ENCODE results near the gene LARP1.

- TF ChIP-seq FOXP1 (CRISPR knock-in tag; IDR thresholded peaks at IDR 0.05) (no peak), CHD2 (IDR thresholded peaks at IDR 0.05; ENCODE audit: low read depth, low read length) (no peak), POLR2AphosphoS5 (IDR thresholded peaks at IDR 0.05; ENCODE audit: control insufficient read depth, insufficient read depth, low read depth, low read length) (no peak), EP300 (IDR thresholded peaks at IDR 0.05; ENCODE audit: low read length) (no peak), SMC3 (conservative IDR thresholded peaks at IDR 0.05; ENCODE audit: insufficient read depth, low read depth, low read length) (no peak)
- TF ChIP-seq, protein P1, sequence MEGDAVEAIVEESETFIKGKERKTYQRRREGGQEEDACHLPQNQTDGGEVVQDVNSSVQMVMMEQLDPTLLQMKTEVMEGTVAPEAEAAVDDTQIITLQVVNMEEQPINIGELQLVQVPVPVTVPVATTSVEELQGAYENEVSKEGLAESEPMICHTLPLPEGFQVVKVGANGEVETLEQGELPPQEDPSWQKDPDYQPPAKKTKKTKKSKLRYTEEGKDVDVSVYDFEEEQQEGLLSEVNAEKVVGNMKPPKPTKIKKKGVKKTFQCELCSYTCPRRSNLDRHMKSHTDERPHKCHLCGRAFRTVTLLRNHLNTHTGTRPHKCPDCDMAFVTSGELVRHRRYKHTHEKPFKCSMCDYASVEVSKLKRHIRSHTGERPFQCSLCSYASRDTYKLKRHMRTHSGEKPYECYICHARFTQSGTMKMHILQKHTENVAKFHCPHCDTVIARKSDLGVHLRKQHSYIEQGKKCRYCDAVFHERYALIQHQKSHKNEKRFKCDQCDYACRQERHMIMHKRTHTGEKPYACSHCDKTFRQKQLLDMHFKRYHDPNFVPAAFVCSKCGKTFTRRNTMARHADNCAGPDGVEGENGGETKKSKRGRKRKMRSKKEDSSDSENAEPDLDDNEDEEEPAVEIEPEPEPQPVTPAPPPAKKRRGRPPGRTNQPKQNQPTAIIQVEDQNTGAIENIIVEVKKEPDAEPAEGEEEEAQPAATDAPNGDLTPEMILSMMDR (IDR thresholded peaks at IDR 0.05 in 2 of 3, conservative IDR thresholded peaks at IDR 0.05 in 1 of 3; ENCODE audit: insufficient read depth in 2 of 3, low read depth in 1 of 3, low read length in 3 of 3), result no peak
- TF ChIP-seq, protein P2, sequence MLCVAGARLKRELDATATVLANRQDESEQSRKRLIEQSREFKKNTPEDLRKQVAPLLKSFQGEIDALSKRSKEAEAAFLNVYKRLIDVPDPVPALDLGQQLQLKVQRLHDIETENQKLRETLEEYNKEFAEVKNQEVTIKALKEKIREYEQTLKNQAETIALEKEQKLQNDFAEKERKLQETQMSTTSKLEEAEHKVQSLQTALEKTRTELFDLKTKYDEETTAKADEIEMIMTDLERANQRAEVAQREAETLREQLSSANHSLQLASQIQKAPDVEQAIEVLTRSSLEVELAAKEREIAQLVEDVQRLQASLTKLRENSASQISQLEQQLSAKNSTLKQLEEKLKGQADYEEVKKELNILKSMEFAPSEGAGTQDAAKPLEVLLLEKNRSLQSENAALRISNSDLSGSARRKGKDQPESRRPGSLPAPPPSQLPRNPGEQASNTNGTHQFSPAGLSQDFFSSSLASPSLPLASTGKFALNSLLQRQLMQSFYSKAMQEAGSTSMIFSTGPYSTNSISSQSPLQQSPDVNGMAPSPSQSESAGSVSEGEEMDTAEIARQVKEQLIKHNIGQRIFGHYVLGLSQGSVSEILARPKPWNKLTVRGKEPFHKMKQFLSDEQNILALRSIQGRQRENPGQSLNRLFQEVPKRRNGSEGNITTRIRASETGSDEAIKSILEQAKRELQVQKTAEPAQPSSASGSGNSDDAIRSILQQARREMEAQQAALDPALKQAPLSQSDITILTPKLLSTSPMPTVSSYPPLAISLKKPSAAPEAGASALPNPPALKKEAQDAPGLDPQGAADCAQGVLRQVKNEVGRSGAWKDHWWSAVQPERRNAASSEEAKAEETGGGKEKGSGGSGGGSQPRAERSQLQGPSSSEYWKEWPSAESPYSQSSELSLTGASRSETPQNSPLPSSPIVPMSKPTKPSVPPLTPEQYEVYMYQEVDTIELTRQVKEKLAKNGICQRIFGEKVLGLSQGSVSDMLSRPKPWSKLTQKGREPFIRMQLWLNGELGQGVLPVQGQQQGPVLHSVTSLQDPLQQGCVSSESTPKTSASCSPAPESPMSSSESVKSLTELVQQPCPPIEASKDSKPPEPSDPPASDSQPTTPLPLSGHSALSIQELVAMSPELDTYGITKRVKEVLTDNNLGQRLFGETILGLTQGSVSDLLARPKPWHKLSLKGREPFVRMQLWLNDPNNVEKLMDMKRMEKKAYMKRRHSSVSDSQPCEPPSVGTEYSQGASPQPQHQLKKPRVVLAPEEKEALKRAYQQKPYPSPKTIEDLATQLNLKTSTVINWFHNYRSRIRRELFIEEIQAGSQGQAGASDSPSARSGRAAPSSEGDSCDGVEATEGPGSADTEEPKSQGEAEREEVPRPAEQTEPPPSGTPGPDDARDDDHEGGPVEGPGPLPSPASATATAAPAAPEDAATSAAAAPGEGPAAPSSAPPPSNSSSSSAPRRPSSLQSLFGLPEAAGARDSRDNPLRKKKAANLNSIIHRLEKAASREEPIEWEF (CRISPR knock-in tag; IDR thresholded peaks at IDR 0.05), result no peak
Measured at GRCh38 chr5:154741415-154741814, 13.8 kb upstream of the LARP1 start.
